Endodermal cell (in vitro differentiated cells): ENCODE measurements around the gene DLX5. TPM values are rescaled to one million over a fixed set of nuclear protein-coding genes. Genes with fewer than 3 reads are reported as not detected.

Experiments
- DNase-seq: peaks from one replicate; pipeline ENCODE4 v3.0.0-alpha.2; 2017
- H3K27ac ChIP-seq: 2 replicates; pipeline ENCODE4 v1.5.1; 2013; ENCODE audit warnings: mild to moderate bottlenecking, low read depth, low read length, moderate library complexity
- H3K27me3 ChIP-seq: 2 replicates; pipeline ENCODE4 v1.6.1; 2013; ENCODE audit warnings: mild to moderate bottlenecking, low read length, moderate library complexity; ENCODE audit not compliant: insufficient read depth, control insufficient read depth, poor library complexity, severe bottlenecking
- H3K36me3 ChIP-seq: 2 replicates; pipeline ENCODE4 v1.7.0; 2013; ENCODE audit warnings: mild to moderate bottlenecking, low read length, moderate library complexity; ENCODE audit not compliant: control insufficient read depth, insufficient read depth
- H3K4me1 ChIP-seq: one replicate; pipeline ENCODE4 v1.7.0; 2013; ENCODE audit warnings: low read length; ENCODE audit not compliant: control insufficient read depth, insufficient read depth
- H3K4me3 ChIP-seq: 2 replicates; pipeline ENCODE4 v1.5.1; 2013; ENCODE audit warnings: mild to moderate bottlenecking, low read length, moderate library complexity
- H3K9ac ChIP-seq: 2 replicates; pipeline ENCODE4 v1.6.1; 2013; ENCODE audit warnings: mild to moderate bottlenecking, low read length, moderate library complexity; ENCODE audit not compliant: poor library complexity, severe bottlenecking; ENCODE audit errors: extremely low read depth
- H3K9me3 ChIP-seq: 2 replicates; pipeline ENCODE4 v1.6.1; 2013; ENCODE audit warnings: mild to moderate bottlenecking, low read length, moderate library complexity; ENCODE audit not compliant: control insufficient read depth
- H3K27ac Mint-ChIP-seq: 2 replicates; pipeline ENCODE4 v1.8.0; 2020; ENCODE audit warnings: mixed read lengths
- H3K27me3 Mint-ChIP-seq: 2 replicates; pipeline ENCODE4 v1.8.0; 2021; ENCODE audit warnings: mild to moderate bottlenecking, mixed read lengths; ENCODE audit not compliant: insufficient read depth
- H3K36me3 Mint-ChIP-seq: 2 replicates; pipeline ENCODE4 v1.8.0; 2020; ENCODE audit warnings: low read depth, mixed read lengths
- H3K4me1 Mint-ChIP-seq: 2 replicates; pipeline ENCODE4 v1.8.0; 2020; ENCODE audit warnings: mixed read lengths
- H3K4me3 Mint-ChIP-seq: 2 replicates; pipeline ENCODE4 v1.8.0; 2020; ENCODE audit warnings: mild to moderate bottlenecking, moderate library complexity, mixed read lengths
- H3K9me3 Mint-ChIP-seq: 2 replicates; pipeline ENCODE4 v1.8.0; 2020; ENCODE audit warnings: mild to moderate bottlenecking, mixed read lengths
- WGBS, 2 experiments: methylation state at CpG; one replicate each; pipeline versions ENCODE4 v1.1.5 to v1.1.7; 2013; ENCODE audit warnings: missing lambda C conversion rate in 2 of 2, mixed read lengths in 1 of 2; ENCODE audit not compliant: insufficient coverage in 1 of 2, insufficient read length in 1 of 2; 5-methylcytosine and 5-hydroxymethylcytosine counted together
- total RNA-seq, 2 donors: library from RNA; stranded (reverse); fragmentation: NEBNext Ultra II Directional in 1 of 2; extraction: Animal tissue kit (Norgen Biotek cat#: 25700) in 1 of 2; gene quantifications; 2 replicates in 1 of 2; 3 replicates in 1 of 2; pipeline ENCODE4 v1.2.1, GENCODE V29; 2021
- TF ChIP-seq, protein P1 (sequence below): fragments of 200-600 bp; sonication (generic); conservative IDR thresholded peaks from 2 replicates; pipeline ENCODE4 v1.5.0; 2021; ENCODE audit warnings: antibody characterized with exemption, mild to moderate bottlenecking

The DLX5 gene
- total RNA-seq, 2 donors from 2014 or later, result not detected

GRCh38 chr7:97012365-97013133 lies 12.1 kb downstream of the DLX5 start:
- Mint-ChIP-seq H3K36me3 (no peaks in the 10 kb centered on the region), H3K27me3 (peaks cover 100% of the 10 kb centered on the region), H3K4me3 (no peak overlapping the region), H3K27ac (no peak overlapping the region), H3K9me3 (no peaks in the 10 kb centered on the region), H3K4me1 (peaks cover 19% of the 10 kb centered on the region)
- no peak overlapping the region for H3K9ac ChIP-seq
- H3K9me3 ChIP-seq, result no peaks in the 10 kb centered on the region
- H3K27me3 ChIP-seq, result peaks cover 100% of the 10 kb centered on the region
- no peak overlapping the region for H3K4me3 ChIP-seq
- WGBS, 2 experiments, result 0 to 4% methylated on average over 2 to 21 of the region's 21 CpGs
- no peak overlapping the region for H3K27ac ChIP-seq
- TF ChIP-seq, protein P1, sequence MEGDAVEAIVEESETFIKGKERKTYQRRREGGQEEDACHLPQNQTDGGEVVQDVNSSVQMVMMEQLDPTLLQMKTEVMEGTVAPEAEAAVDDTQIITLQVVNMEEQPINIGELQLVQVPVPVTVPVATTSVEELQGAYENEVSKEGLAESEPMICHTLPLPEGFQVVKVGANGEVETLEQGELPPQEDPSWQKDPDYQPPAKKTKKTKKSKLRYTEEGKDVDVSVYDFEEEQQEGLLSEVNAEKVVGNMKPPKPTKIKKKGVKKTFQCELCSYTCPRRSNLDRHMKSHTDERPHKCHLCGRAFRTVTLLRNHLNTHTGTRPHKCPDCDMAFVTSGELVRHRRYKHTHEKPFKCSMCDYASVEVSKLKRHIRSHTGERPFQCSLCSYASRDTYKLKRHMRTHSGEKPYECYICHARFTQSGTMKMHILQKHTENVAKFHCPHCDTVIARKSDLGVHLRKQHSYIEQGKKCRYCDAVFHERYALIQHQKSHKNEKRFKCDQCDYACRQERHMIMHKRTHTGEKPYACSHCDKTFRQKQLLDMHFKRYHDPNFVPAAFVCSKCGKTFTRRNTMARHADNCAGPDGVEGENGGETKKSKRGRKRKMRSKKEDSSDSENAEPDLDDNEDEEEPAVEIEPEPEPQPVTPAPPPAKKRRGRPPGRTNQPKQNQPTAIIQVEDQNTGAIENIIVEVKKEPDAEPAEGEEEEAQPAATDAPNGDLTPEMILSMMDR, result no peak
- no peaks in the 10 kb centered on the region for H3K36me3 ChIP-seq
- peak; percentile 72 for DNase-seq
- H3K4me1 ChIP-seq, result no peaks in the 10 kb centered on the region

- Histone ChIP-seq H3K9me3 (no peaks in the 10 kb centered on the region), H3K4me1 (no peaks in the 10 kb centered on the region), H3K36me3 (no peaks in the 10 kb centered on the region), H3K4me3 (no peak overlapping the region), H3K27me3 (peaks cover 100% of the 10 kb centered on the region), H3K27ac (no peak overlapping the region), H3K9ac (no peak overlapping the region)
- Mint-ChIP-seq H3K27ac (no peak overlapping the region), H3K4me3 (no peak overlapping the region), H3K36me3 (no peaks in the 10 kb centered on the region), H3K4me1 (peaks cover 19% of the 10 kb centered on the region), H3K27me3 (peaks cover 100% of the 10 kb centered on the region), H3K9me3 (no peaks in the 10 kb centered on the region)
- TF ChIP-seq, protein P1, result no peak
- no peak for DNase-seq
- WGBS, 2 experiments, result 17 to 19% methylated on average over 13 to 15 of the region's 15 CpGs
These were observed 12.9 kb downstream of the DLX5 start for GRCh38 chr7:97011536-97012364.

DNA sequence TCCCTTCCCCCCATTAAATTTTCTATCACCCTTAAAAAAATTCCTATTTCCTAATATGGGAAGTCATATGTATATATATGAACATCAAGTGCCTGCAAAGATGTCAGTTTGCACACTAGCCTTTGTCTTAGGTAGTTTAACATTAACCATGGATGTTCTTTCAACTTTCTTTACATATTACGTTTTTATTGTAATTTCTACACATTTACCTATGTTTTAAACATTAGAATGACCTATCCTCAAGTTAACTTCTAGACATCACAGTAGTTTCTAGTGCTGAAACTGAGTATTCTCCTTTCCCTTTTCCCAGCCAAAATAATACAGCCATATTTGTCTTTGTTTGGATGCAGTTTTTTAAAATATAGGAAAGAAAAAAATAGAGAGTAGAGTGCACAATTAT lies 13.5 kb downstream of the DLX5 start:
- Mint-ChIP-seq H3K9me3 (no peaks in the 10 kb centered on the region), H3K27ac (no peak overlapping the region), H3K4me1 (peaks cover 16% of the 10 kb centered on the region), H3K36me3 (no peaks in the 10 kb centered on the region), H3K4me3 (no peak overlapping the region), H3K27me3 (peaks cover 98% of the 10 kb centered on the region)
- H3K9me3 ChIP-seq, result no peaks in the 10 kb centered on the region
- H3K4me3 ChIP-seq, result no peak overlapping the region
- no peaks in the 10 kb centered on the region for H3K36me3 ChIP-seq
- H3K4me1 ChIP-seq, result no peaks in the 10 kb centered on the region
- peaks cover 97% of the 10 kb centered on the region for H3K27me3 ChIP-seq
- no peak overlapping the region for H3K9ac ChIP-seq
- no peak overlapping the region for H3K27ac ChIP-seq
- 7 to 11% methylated on average over 1 of the region's 1 CpG for WGBS, 2 experiments
- DNase-seq, result no peak
- TF ChIP-seq, protein P1, result no peak
